K562 (cell line): ENCODE results near the gene STAB1. TPM values are rescaled to one million over a fixed set of nuclear protein-coding genes. Genes with fewer than 3 reads are reported as not detected.

Source experiments
- ATAC-seq: fragments of 200-7000 bp; cut with Tn5 transposase; 3 replicates; pipeline ENCODE4 v1.9.1; 2020; ENCODE audit warnings: moderate library complexity
- BruUV-seq: library from RNA; stranded (reverse); fragments of 400-500 nt; replicated peaks from 2 replicates; lab custom pipeline; 2021; lab: Mats Ljungman, UMichigan
- CTCF ChIA-PET: fragments of 300-600 bp; formaldehyde crosslinking; extraction: SDS; loops from one replicate; lab custom pipeline; 2021; ENCODE audit warnings: low intra/inter-chr PET ratio; lab: Yijun Ruan, JAX
- POLR2A ChIA-PET: fragments of 300-600, 350-650 bp; sonication (Branson Sonifier 250); formaldehyde crosslinking; extraction: SDS; loops from one replicate; lab custom pipeline; 2021; ENCODE audit warnings: antibody characterized with exemption, inconsistent platforms; lab: Yijun Ruan, JAX
- DNase-seq, 4 experiments: peaks; one replicate each; pipeline versions ENCODE4 v3.0.0 to v3.0.0-alpha.2; 2011 to 2018; ENCODE audit warnings: low spot score in 3 of 4, mixed read lengths in 3 of 4; ENCODE audit errors: extremely low read depth in 1 of 4
- FAIRE-seq: peaks from 2 replicates; lab custom pipeline; 2011; peaks lifted over from hg19 to GRCh38; lab: Jason Lieb, UNC
- H2AFZ ChIP-seq: 2 replicates; pipeline ENCODE4 v1.6.0; 2011; ENCODE audit warnings: low read depth, low read length, control low read depth, inconsistent platforms
- H3K27ac ChIP-seq: fragments of 200-600 bp; 3 replicates; pipeline ENCODE4 v1.8.0; 2011; ENCODE audit warnings: low read depth, mild to moderate bottlenecking, control low read depth, inconsistent platforms, low read length, moderate library complexity, mixed read lengths; ENCODE audit errors: extremely low read depth
- H3K27me3 ChIP-seq, 2 experiments: fragments of 300-600 bp in 1 of 2; 2 replicates in 1 of 2; 3 replicates in 1 of 2; pipeline versions ENCODE4 v1.6.0 to v1.8.0; 2011; ENCODE audit warnings: inconsistent platforms in 2 of 2, low read length in 2 of 2, mild to moderate bottlenecking in 1 of 2, mixed read lengths in 1 of 2, moderate library complexity in 1 of 2; ENCODE audit not compliant: control insufficient read depth in 2 of 2, insufficient read depth in 2 of 2
- H3K36me3 ChIP-seq: fragments of 300-600 bp; 3 replicates; pipeline ENCODE4 v1.8.0; 2011; ENCODE audit warnings: mild to moderate bottlenecking, low read length, inconsistent platforms; ENCODE audit not compliant: control insufficient read depth, insufficient read depth
- H3K4me1 ChIP-seq, 2 experiments: fragments of 200-600 bp in 1 of 2; replicated peaks in 1 of 2; 2 replicates in 1 of 2; 3 replicates in 1 of 2; pipeline versions ENCODE4 v1.5.1 to v1.8.0; 2011; ENCODE audit warnings: inconsistent platforms in 2 of 2, low read length in 2 of 2, mild to moderate bottlenecking in 1 of 2, mixed read lengths in 1 of 2, moderate library complexity in 1 of 2; ENCODE audit not compliant: control insufficient read depth in 2 of 2, insufficient read depth in 2 of 2
- H3K4me2 ChIP-seq: 2 replicates; pipeline ENCODE4 v1.6.1; 2011; ENCODE audit warnings: low read length, control low read depth, inconsistent platforms, mixed read lengths; ENCODE audit not compliant: insufficient read depth
- H3K4me3 ChIP-seq: fragments of 200-600 bp; sonication (generic), shearing (Covaris generic); 2 replicates; pipeline ENCODE4 v1.5.1; 2016; ENCODE audit warnings: control low read depth, inconsistent platforms
- H3K79me2 ChIP-seq: fragments of 200-600 bp; 3 replicates; pipeline ENCODE4 v1.8.0; 2011; ENCODE audit warnings: low read length, inconsistent platforms; ENCODE audit not compliant: control insufficient read depth, insufficient read depth
- H3K9ac ChIP-seq, 2 experiments: 2 replicates each; pipeline versions ENCODE4 v1.6.0 to v1.6.1; 2011; ENCODE audit warnings: low read depth in 2 of 2, low read length in 2 of 2, control low read depth in 1 of 2, inconsistent platforms in 1 of 2, mild to moderate bottlenecking in 1 of 2, mixed read lengths in 1 of 2; ENCODE audit not compliant: insufficient read depth in 1 of 2
- H3K9me1 ChIP-seq: one replicate; pipeline ENCODE4 v1.6.0; 2011; ENCODE audit warnings: inconsistent platforms, mild to moderate bottlenecking, low read length, moderate library complexity; ENCODE audit not compliant: control insufficient read depth, insufficient read depth
- H3K9me3 ChIP-seq: replicated peaks from 2 replicates; pipeline ENCODE4 v1.5.1; 2011; ENCODE audit warnings: low read depth, low read length, inconsistent platforms; ENCODE audit not compliant: control insufficient read depth, insufficient read depth
- H4K20me1 ChIP-seq: replicated peaks from 2 replicates; pipeline ENCODE4 v1.6.1; 2011; ENCODE audit warnings: low read length, inconsistent platforms, mixed read lengths; ENCODE audit not compliant: control insufficient read depth, insufficient read depth
- ATF4 ChIP-seq: fragments of 450-650 bp; formaldehyde crosslinking; IDR thresholded peaks from 2 replicates; pipeline ENCODE4 v1.4.0; 2022; ENCODE audit warnings: mild to moderate bottlenecking, moderate library complexity
- EHMT2 ChIP-seq: fragments of 450-650 bp; IDR thresholded peaks from 2 replicates; pipeline ENCODE4 v1.6.1; 2018; ENCODE audit warnings: antibody characterized with exemption
- ERF ChIP-seq: fragments of 450-650 bp; formaldehyde crosslinking; IDR thresholded peaks from 2 replicates; pipeline ENCODE4 v1.4.0; 2020; ENCODE audit warnings: mild to moderate bottlenecking, mixed read lengths
- FOXA1 ChIP-seq: fragments of 450-650 bp; IDR thresholded peaks from 2 replicates; pipeline ENCODE4 v1.6.1; 2016; ENCODE audit warnings: mild to moderate bottlenecking, borderline replicate concordance
- FOXJ3 ChIP-seq: sonication (generic); formaldehyde crosslinking; IDR thresholded peaks from 2 replicates; pipeline ENCODE4 v1.4.0; 2020; ENCODE audit warnings: mild to moderate bottlenecking, missing genetic modification reagents
- HMGN3 ChIP-seq: IDR thresholded peaks from 2 replicates; pipeline ENCODE4 v1.6.1; 2011; ENCODE audit warnings: borderline replicate concordance, low read depth, mild to moderate bottlenecking, mixed read lengths, low read length; ENCODE audit not compliant: insufficient read length; ENCODE audit errors: extremely low read depth
- KDM1A ChIP-seq, 2 experiments: fragments of 450-650 bp; IDR thresholded peaks; 2 replicates each; pipeline ENCODE4 v1.6.1; 2016; ENCODE audit warnings: mild to moderate bottlenecking in 2 of 2
- PHF21A ChIP-seq: fragments of 450-650 bp; IDR thresholded peaks from 2 replicates; pipeline ENCODE4 v1.6.1; 2017; ENCODE audit warnings: low read depth, borderline replicate concordance
- PHF8 ChIP-seq: fragments of 200-600 bp; sonication (generic); IDR thresholded peaks from 2 replicates; pipeline ENCODE4 v1.6.1; 2012; ENCODE audit warnings: mixed run types, mild to moderate bottlenecking, inconsistent platforms, low read length, moderate library complexity, borderline replicate concordance
- SMAD2 ChIP-seq: fragments of 150-350 bp; IDR thresholded peaks from 2 replicates; pipeline ENCODE4 v1.6.1; 2014; ENCODE audit warnings: low read depth, mild to moderate bottlenecking, low read length
- ZNF124 ChIP-seq: sonication (generic); formaldehyde crosslinking; IDR thresholded peaks from 2 replicates; pipeline ENCODE4 v1.8.1; 2022; ENCODE audit warnings: missing genetic modification reagents
- ZNF232 ChIP-seq: sonication (generic); formaldehyde crosslinking; IDR thresholded peaks from 2 replicates; pipeline ENCODE4 v1.8.0; 2022; ENCODE audit warnings: mild to moderate bottlenecking, missing genetic modification reagents
- ZNF253 ChIP-seq: fragments of 250-450 bp; sonication (Bioruptor Pico); conservative IDR thresholded peaks from 2 replicates; pipeline ENCODE4 v1.6.1; 2021; ENCODE audit warnings: mild to moderate bottlenecking
- ZNF311 ChIP-seq: fragments of 250-450 bp; sonication (Bioruptor Pico); IDR thresholded peaks from 2 replicates; pipeline ENCODE4 v1.4.0; 2020; ENCODE audit warnings: mild to moderate bottlenecking, moderate library complexity
- ZNF449 ChIP-seq: fragments of 250-450 bp; sonication (Bioruptor Pico); IDR thresholded peaks from 2 replicates; pipeline ENCODE4 v1.8.0; 2022; ENCODE audit warnings: moderate library complexity, mild to moderate bottlenecking, inconsistent platforms
- WGBS: fragments of 100-300 bp; shearing (Covaris generic); methylation state at CpG from one replicate; pipeline ENCODE4 v1.1.6; 2016; ENCODE audit warnings: low coverage, mixed read lengths; ENCODE audit not compliant: insufficient coverage; ENCODE audit errors: missing lambda C conversion rate; 5-methylcytosine and 5-hydroxymethylcytosine counted together
- in situ Hi-C: fragments of 300-500 bp; cut with MboI; formaldehyde crosslinking; loops from 4 replicates; pipeline ENCODE4 v1.15.0; 2018; ENCODE audit warnings: inconsistent platforms, mixed read lengths
- intact Hi-C: fragments of 100-400 bp; cut with micrococcal nuclease; formaldehyde crosslinking; loops from 2 replicates; pipeline ENCODE4 v1.14.2; 2022
- polyA plus RNA-seq, 8 experiments: library from polyadenylated mRNA; depleted of rRNA in 4 of 8; stranded (reverse) in 5 of 8; unstranded in 3 of 8; fragments of >200 nt; fragmentation: Nextera tagmentation in 2 of 8; fragmentation: Illumina TruSeq in 1 of 8; extraction: Ambion mirVana in 2 of 8; extraction: Trizol in 1 of 8; gene quantifications; 2 replicates each; pipeline versions ENCODE4 v1.2.1 to v1.2.3, GENCODE V29; 2011 to 2014; ENCODE audit warnings: inconsistent platforms in 1 of 8, missing spikeins in 1 of 8
- total RNA-seq, 7 experiments: library from RNA; depleted of rRNA in 6 of 7; stranded (reverse); fragments of >200 nt in 6 of 7; fragmentation: Illumina TruSeq in 2 of 7; extraction: Trizol in 2 of 7; gene quantifications; 2 replicates each; pipeline versions ENCODE4 v1.2.1 to v1.2.3, GENCODE V29; 2011 to 2021; ENCODE audit warnings: low replicate concordance in 1 of 7
- TF ChIP-seq, protein P1 (sequence below): IDR thresholded peaks from 2 replicates; pipeline ENCODE4 v1.6.1; 2011; ENCODE audit warnings: borderline replicate concordance, low read depth, mild to moderate bottlenecking, moderate library complexity, low read length; ENCODE audit not compliant: insufficient read depth, poor library complexity, severe bottlenecking

STAB1 gene
- total and polyA plus RNA-seq, 9 of the 15 experiments (the other 6 are each of a cell fraction or from before 2014, with no cell fraction given): 0.20 to 3.9 (median 1.2) TPM

DNA sequence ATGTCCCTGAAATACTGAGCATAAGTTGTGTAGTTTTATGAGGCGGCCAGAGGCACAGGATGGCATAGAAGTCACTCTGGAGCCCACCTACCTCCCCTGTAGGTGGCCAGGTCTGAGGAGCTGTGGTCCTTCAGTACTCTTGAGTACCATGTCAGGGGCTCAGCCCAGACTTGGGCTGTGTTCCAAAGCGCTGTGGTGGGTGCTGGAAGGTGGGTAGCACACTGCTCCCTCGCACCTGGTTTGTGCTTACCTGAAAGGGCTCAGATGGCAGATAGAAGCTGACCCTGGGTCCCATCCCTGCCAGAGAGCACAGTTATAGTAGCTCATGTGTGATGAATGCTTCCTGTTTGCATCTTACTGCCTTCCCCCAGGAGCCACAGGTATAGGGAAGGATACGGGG lies 24.2 kb upstream of the STAB1 start:
- ChIA-PET CTCF (no interaction called here), POLR2A (interaction anchor here (1.3 kb wide), 1 partner anchor 12 kb away, joined by 4 read pairs; no protein-coding TSS in a partner anchor)
- 89% methylated on average over 4 of the region's 4 CpGs for WGBS
- DNase-seq (no peak), FAIRE-seq (no peak), ATAC-seq (no peak)
- Histone ChIP-seq H3K79me2 (no peaks in the 10 kb centered on the region), H3K9me3 (no peaks in the 10 kb centered on the region), H3K36me3 (peaks cover 57% of the 10 kb centered on the region; the same call in 2 of the 3 replicates), H3K9me1 (no peaks in the 10 kb centered on the region), H3K4me1 (peaks cover 0 to 9% of the 10 kb centered on the region in 2 experiments; a peak in 2 of 5 replicates), H3K9ac (no peak overlapping the region), H3K4me2 (no peak overlapping the region), H3K4me3 (no peak overlapping the region), H2AFZ (no peak overlapping the region), H3K27ac (no peak overlapping the region), H3K27me3 (no peaks in the 10 kb centered on the region), H4K20me1 (no peaks in the 10 kb centered on the region)
- in situ Hi-C loops (no loop called here), intact Hi-C loops (no loop called here)
- BruUV-seq: no TSS peak
- no peak for TF ChIP-seq SMAD2
- no peak for TF ChIP-seq ZNF449
- TF ChIP-seq ZNF124 (CRISPR knock-in tag): no peak
- TF ChIP-seq PHF8: no peak
- TF ChIP-seq, protein P1, sequence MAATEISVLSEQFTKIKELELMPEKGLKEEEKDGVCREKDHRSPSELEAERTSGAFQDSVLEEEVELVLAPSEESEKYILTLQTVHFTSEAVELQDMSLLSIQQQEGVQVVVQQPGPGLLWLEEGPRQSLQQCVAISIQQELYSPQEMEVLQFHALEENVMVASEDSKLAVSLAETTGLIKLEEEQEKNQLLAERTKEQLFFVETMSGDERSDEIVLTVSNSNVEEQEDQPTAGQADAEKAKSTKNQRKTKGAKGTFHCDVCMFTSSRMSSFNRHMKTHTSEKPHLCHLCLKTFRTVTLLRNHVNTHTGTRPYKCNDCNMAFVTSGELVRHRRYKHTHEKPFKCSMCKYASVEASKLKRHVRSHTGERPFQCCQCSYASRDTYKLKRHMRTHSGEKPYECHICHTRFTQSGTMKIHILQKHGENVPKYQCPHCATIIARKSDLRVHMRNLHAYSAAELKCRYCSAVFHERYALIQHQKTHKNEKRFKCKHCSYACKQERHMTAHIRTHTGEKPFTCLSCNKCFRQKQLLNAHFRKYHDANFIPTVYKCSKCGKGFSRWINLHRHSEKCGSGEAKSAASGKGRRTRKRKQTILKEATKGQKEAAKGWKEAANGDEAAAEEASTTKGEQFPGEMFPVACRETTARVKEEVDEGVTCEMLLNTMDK: no peak
- TF ChIP-seq ERF: no peak
- no peak for TF ChIP-seq EHMT2
- TF ChIP-seq ZNF253 (CRISPR knock-in tag): no peak
- no peak for TF ChIP-seq PHF21A
- no peak for TF ChIP-seq ZNF232 (CRISPR knock-in tag)
- TF ChIP-seq HMGN3: no peak
- TF ChIP-seq FOXJ3 (CRISPR knock-in tag): no peak
- no peak for TF ChIP-seq ZNF311 (CRISPR knock-in tag)
- TF ChIP-seq KDM1A (IDR thresholded peaks at IDR 0.05): no peak
- no peak for TF ChIP-seq FOXA1
- no peak for TF ChIP-seq ATF4
